ENCODE results near the gene MARK3.

DNA sequence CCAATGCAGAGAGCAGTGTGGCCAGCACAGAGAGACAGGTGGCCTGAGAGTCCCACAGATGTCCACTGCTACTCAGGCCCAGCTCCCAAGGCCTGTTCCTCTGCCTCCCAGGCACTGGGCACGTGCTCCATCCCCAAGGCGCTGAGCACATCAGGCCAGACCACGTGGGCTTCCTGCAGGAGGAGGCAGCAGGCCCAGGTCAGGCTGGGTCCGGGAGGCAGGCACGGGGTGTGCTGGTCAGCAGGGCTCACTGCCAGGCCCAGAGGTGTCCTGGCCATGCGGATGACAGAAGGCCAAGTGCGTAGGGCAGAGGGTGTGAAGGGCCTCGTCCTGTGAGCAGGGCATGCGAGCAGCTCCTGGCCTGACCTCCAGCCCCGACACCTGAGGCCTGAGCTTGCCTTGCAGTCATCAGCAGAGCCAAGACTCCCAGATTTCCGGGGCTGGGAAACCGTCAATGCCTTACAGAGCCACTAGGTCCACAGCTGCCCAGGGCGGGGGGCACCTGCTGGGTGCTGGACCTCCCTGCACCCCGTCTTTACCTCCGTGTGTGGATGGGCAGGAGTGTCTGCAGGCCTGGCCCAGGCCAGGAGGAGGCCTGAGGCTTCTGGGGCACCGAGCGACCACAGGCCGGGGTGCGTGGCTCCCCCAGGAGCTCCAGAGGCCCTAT lies 158.6 kb downstream of the MARK3 start:
- TF ChIP-seq FOXK2 (IDR thresholded peaks at IDR 0.05) (no peak), SP1 (IDR thresholded peaks at IDR 0.05) (no peak), ZNF384 (IDR thresholded peaks at IDR 0.05) (no peak), FOXA1 (IDR thresholded peaks at IDR 0.05) (no peak), ELF4 (IDR thresholded peaks at IDR 0.05) (no peak), SUZ12 (IDR thresholded peaks at IDR 0.05) (no peak), BHLHE40 (IDR thresholded peaks at IDR 0.05; ENCODE audit: borderline replicate concordance) (no peak), FOXM1 (IDR thresholded peaks at IDR 0.05; ENCODE audit: borderline replicate concordance) (no peak)

Data from HEK293T (cell line).